HG03039 (cell line): ENCODE measurements around the gene TARBP1.

ENCODE experiments used
- ATAC-seq: cut with Tn5 transposase; IDR thresholded peaks from one replicate; pipeline ENCODE4 v1.9.1; 2021; ENCODE audit warnings: mild to moderate bottlenecking, moderate library complexity; ENCODE audit not compliant: unreplicated experiment

The TARBP1 gene

GRCh38 chr1:234454926-234455325 lies 24.1 kb downstream of the TARBP1 start:
- no peak for ATAC-seq

DNA sequence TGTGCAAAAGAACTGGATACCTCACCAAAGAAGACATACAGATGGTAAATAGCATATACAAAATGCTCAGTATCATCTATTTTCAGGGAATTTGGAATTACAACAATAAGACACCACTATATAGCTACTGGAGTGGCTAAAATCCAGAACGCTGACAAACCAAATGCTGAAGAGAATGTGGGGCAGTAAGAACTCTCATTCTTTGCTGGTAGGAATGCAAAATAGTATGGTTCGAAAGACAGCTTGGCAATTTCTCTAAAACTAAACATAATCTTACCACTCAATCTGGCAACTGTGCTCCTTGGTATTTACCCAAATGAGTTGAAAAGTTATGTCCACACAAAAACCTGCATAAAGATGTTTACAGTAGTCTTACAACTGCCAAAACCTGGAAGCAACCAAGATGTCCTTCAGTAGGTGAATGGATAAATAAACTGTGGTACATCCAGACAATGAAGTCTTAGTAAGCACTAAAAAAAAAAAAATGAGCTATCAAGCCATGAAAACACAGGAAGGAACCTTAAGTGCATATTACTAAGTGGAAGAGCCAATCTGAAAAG lies 26.5 kb downstream of the TARBP1 start:
- ATAC-seq, result no peak

DNA sequence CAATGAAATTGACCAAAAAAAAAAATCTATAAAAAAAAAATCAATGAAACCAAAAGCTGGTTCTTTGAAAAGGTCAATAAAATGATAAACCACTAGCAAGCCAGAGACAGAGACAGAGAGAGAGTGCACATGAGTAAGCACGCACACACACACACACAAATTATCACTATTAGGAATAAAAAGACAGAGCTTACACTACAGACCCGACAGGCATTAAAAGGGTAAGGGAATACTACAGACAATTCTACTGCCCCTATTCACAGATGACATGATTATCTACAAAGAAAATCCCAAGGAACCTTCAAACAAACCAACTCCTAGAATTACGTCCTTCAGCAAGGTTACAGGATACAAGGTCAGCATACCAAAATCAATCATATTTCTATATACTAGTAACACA lies 38.6 kb downstream of the TARBP1 start:
- ATAC-seq, result no peak

DNA sequence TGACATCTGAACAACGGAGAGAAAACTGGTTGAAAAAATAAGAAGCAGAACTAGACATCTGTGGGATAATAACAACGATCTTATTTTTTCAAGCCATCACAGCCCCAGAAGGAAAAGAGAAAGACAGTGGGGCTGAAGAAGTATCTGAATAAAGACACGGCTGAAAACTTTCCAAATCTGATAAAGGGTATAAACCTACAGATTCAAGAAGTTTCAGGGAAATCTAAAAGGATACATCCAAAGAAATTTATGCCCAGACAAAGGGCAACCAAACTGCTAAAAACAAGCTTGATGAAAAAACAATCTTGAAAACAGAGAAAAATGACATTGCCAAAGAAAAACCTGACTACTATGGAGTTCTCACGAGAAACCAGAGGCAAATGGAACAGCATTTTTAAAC lies 40.4 kb downstream of the TARBP1 start:
- no peak for ATAC-seq

- no peak for ATAC-seq
Measured at GRCh38 chr1:234437423-234438171, 41.4 kb downstream of the TARBP1 start.

- no peak for ATAC-seq
Measured at GRCh38 chr1:234435620-234436019, 43.4 kb downstream of the TARBP1 start.

DNA sequence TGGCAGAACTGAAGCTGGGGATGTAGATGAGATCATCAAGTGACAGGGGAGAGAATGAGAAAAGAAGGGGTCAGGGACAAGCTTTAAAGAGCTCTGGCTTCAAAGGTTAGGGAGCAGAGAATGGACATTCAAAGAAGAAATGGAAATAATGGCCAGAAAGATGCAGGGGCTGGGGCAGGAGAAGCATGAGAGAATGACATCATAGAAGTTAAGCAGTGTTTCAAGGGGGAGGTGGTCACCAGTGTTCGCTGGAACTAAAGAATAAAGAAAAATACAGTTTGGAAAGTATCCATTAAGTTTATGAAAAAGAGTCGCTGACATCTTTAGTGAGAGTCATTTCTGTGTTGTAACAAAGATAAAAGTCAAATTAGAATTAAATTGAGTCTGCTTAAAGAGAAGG lies 44.3 kb downstream of the TARBP1 start:
- ATAC-seq, result no peak

DNA sequence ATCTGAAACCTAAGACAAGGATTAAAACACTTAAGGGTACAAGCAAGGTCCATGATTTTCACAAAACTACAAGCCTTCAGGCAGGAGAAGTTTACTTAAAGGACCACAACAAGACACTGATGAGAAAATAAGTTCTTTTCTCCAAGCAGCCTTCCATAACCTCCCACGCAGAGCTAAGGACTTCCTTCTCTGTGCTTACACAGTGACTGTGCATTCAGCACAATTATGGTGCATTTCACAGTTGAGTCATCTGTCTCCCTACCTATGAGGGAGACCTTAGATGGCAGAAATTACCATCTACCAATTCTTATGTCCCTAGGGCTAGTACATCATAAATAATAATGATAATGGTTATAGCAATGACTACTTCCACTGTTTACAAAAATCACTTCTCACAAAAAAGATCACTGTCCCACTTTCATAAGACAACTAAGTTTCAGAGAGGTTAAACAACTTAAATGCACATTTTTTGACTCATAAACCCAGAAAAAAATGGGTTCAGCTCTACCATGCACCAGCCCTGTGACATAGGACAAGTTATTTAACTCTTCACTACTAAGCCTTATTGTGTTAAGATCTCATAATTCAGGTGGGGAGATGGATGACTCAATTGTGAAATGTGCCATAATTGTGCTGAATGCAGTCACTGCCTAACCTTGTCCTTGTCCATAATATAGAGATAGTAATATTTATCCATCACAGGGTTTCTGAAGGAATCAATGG lies 45.3 kb downstream of the TARBP1 start:
- peak; percentile 78 for ATAC-seq

GRCh38 chr1:234431255-234431654 lies 47.7 kb downstream of the TARBP1 start:
- no peak for ATAC-seq

DNA sequence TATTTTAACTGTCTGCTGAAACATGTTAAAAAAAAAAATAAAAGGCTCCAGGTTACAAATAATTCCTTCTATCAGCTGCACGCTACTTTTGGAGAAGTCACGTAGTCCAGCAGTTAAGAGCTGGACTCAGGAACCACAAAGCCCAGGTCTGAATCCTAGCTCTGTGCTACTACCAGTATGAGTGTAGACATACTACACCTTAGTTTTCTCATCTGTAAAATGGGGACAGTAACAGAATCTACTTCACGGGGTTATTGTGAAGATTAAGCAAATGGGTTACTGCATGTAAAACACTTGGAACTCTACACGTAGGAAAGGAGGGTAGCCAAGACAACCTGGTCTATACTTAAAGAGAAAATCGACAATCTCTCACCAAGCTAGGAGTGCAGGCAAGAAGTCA lies 48.3 kb downstream of the TARBP1 start:
- ATAC-seq, result no peak

- ATAC-seq, result no peak
Measured at GRCh38 chr1:234429434-234429806, 49.6 kb downstream of the TARBP1 start.

- ATAC-seq, result no peak
Measured at GRCh38 chr1:234427950-234428646, 50.9 kb downstream of the TARBP1 start.

DNA sequence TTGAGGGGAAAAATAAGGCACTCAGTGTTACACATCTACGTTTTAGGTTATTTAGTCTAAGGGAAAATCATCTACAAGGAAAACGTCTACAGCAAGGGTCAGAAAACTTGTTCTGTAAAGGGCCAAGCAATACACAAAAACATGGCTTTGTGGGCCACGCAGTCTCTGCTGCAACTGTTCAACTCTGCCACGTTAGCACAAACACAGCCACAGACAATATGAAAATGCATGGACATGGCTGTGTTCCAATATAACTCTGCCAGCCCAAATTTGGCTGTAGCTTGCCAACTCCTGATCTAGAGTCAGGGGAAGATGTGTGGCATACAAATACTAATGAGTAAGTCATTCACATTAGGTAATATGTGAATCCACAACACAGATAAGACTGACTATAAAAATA lies 65.0 kb downstream of the TARBP1 start:
- no peak for ATAC-seq

GRCh38 chr1:234413485-234413884 lies 65.5 kb downstream of the TARBP1 start:
- no peak for ATAC-seq

DNA sequence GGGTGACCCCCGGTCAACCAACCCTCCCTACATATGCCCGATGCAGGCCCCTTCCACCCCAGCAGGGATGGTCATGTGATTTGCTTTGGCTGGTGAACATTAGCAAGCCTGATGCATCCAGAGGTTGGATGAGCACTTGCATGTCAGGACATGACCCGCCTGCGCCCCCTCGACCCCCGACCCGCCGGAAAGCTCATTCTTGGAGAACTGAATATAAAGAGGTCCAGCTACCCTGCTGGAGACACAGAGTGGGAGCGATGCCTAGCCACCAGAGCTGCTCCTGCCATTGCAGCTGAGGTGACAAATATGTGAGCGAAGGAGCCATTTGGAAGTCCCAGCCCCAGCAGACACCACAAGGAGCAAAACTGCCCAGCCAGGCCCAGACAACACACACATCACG lies 66.1 kb downstream of the TARBP1 start:
- ATAC-seq, result no peak

- ATAC-seq, result no peak
Measured at GRCh38 chr1:234409328-234409727, 69.7 kb downstream of the TARBP1 start.

DNA sequence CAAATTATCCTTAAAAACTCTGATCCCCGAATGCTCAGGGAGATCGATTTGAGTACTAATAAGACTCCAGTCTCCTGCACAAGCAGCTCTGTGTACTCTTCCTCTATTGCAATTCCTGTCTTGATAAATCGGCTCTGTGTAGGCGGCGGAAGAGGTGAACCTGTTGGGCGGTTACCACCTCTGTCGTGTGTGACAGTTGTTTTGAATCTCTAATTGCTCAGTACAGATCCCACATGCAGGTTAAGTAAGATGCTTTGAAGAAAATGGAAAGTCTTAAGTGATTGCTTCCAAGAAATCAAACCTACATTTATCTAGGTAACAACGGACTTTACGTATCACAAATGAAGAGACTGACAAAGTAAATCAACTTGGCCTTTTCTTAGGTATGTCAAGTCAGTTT lies 70.2 kb downstream of the TARBP1 start:
- ATAC-seq, result no peak

GRCh38 chr1:234406871-234407270 lies 72.1 kb downstream of the TARBP1 start:
- ATAC-seq, result no peak

GRCh38 chr1:234405676-234406075 lies 73.3 kb downstream of the TARBP1 start:
- ATAC-seq, result no peak

DNA sequence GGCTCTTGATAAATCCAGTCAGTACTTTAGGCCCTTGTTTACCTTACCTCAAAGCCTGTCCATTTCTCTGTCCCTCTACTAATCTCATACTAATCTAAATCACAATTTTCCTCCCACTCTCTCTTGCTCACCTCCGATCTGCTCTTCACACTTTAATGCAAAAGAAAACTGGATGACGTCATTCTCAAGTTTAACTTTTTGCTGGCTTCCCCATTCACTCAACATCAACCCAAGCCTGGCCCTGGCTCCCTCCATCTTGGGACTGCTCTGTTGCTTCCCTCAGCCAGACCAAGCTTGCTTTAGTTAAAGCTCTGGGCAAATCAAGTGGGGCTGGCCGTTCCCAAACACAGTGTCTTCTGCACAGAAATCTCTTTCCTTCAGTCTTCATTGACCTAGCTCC lies 76.0 kb downstream of the TARBP1 start:
- no peak for ATAC-seq

- no peak for ATAC-seq
Measured at GRCh38 chr1:234401658-234402057, 77.3 kb downstream of the TARBP1 start.

DNA sequence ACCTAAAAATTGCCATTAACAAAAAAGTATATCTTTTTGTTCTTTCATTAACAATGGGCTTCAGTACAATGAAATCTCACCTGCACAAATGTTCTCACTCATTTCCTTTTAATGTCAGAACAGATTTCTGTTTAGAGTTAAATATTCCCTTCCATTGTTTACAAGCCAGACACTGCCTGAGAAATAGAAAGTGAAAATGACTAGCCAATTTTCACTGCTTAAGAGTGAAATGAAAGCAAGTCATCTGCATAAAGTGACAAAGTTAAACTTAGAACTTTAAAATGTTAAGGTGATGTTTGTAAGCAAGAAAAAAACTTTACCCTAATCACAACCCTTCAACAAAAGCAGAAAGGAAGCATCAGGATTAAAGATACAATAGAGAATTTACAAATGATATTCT lies 78.2 kb downstream of the TARBP1 start:
- ATAC-seq, result peak; percentile 48
